HepG2 (cell line): ENCODE data around the gene SGCE. TPM values are rescaled to one million over a fixed set of nuclear protein-coding genes. Genes with fewer than 3 reads are reported as not detected.

ENCODE experiments used
- DR1 ChIP-seq: sonication (generic); formaldehyde crosslinking; IDR thresholded peaks from 2 replicates; pipeline ENCODE4 v1.8.0; 2021; ENCODE audit warnings: mild to moderate bottlenecking, missing genetic modification reagents, inconsistent platforms
- RARG ChIP-seq: sonication (generic); formaldehyde crosslinking; IDR thresholded peaks from 2 replicates; pipeline ENCODE4 v1.4.0; 2020; ENCODE audit warnings: low read depth, mild to moderate bottlenecking, missing genetic modification reagents
- TEAD3 ChIP-seq: optimal IDR thresholded peaks from 2 replicates; pipeline ENCODE3; 2016; ENCODE audit warnings: borderline replicate concordance
- ZFYVE20 ChIP-seq: sonication (generic); formaldehyde crosslinking; IDR thresholded peaks from 2 replicates; pipeline ENCODE4 v1.8.0; 2023; ENCODE audit warnings: low read depth, mild to moderate bottlenecking, moderate library complexity, missing genetic modification reagents, borderline replicate concordance
- ZNF431 ChIP-seq: sonication (generic); formaldehyde crosslinking; IDR thresholded peaks from 2 replicates; pipeline ENCODE4 v1.9.0; 2022; ENCODE audit warnings: missing genetic modification reagents, low read depth, mild to moderate bottlenecking, borderline replicate concordance
- ZNF790 ChIP-seq: sonication (generic); formaldehyde crosslinking; IDR thresholded peaks from 2 replicates; pipeline ENCODE4 v1.8.0; 2022; ENCODE audit warnings: missing genetic modification reagents, mild to moderate bottlenecking, borderline replicate concordance
- polyA plus RNA-seq, 8 experiments: library from polyadenylated mRNA; depleted of rRNA in 3 of 8; stranded (reverse) in 7 of 8; unstranded in 1 of 8; fragments of >200 nt; fragmentation: Illumina TruSeq in 4 of 8; extraction: Trizol in 4 of 8; gene quantifications; 2 replicates each; pipeline versions ENCODE4 v1.2.1 to v1.2.3, GENCODE V29; 2011 to 2016; ENCODE audit warnings: low read depth in 4 of 8, missing spikeins in 1 of 8, mixed read lengths in 1 of 8; ENCODE audit not compliant: insufficient read depth in 1 of 8
- total RNA-seq, 5 experiments: library from RNA; depleted of rRNA; stranded (reverse); fragments of >200 nt; fragmentation: Illumina TruSeq; extraction: Trizol; gene quantifications; 2 replicates each; pipeline ENCODE4 v1.2.3, GENCODE V29; 2016; ENCODE audit warnings: low read depth in 1 of 5
- TF ChIP-seq, protein P1 (sequence below): sonication (generic); formaldehyde crosslinking; IDR thresholded peaks from 2 replicates; pipeline ENCODE4 v1.4.0; 2020; ENCODE audit warnings: missing genetic modification reagents, borderline replicate concordance
- TF ChIP-seq, protein P2 (sequence below): sonication (generic); formaldehyde crosslinking; IDR thresholded peaks from 2 replicates; pipeline ENCODE4 v1.5.0; 2020; ENCODE audit warnings: missing genetic modification reagents, mild to moderate bottlenecking, borderline replicate concordance
- TF ChIP-seq, protein P3 (sequence below): sonication (generic); formaldehyde crosslinking; IDR thresholded peaks from 2 replicates; pipeline ENCODE4 v1.5.0; 2020; ENCODE audit warnings: mild to moderate bottlenecking, missing genetic modification reagents, borderline replicate concordance
- TF ChIP-seq, protein P4 (sequence below): sonication (generic); formaldehyde crosslinking; IDR thresholded peaks from 2 replicates; pipeline ENCODE4 v1.5.1; 2020; ENCODE audit warnings: mild to moderate bottlenecking, moderate library complexity, missing genetic modification reagents
- TF ChIP-seq, protein P5 (sequence below): sonication (generic); formaldehyde crosslinking; IDR thresholded peaks from 2 replicates; pipeline ENCODE4 v1.4.0; 2020; ENCODE audit warnings: mild to moderate bottlenecking, missing genetic modification reagents
- TF ChIP-seq, protein P6 (sequence below): sonication (generic); formaldehyde crosslinking; IDR thresholded peaks from 2 replicates; pipeline ENCODE4 v1.5.0; 2020; ENCODE audit warnings: missing genetic modification reagents

SGCE gene
- total and polyA plus RNA-seq, 2 of the 13 experiments (the other 11 are each of a cell fraction or from before 2014, with no cell fraction given) = 52.3 to 71.1 TPM

DNA sequence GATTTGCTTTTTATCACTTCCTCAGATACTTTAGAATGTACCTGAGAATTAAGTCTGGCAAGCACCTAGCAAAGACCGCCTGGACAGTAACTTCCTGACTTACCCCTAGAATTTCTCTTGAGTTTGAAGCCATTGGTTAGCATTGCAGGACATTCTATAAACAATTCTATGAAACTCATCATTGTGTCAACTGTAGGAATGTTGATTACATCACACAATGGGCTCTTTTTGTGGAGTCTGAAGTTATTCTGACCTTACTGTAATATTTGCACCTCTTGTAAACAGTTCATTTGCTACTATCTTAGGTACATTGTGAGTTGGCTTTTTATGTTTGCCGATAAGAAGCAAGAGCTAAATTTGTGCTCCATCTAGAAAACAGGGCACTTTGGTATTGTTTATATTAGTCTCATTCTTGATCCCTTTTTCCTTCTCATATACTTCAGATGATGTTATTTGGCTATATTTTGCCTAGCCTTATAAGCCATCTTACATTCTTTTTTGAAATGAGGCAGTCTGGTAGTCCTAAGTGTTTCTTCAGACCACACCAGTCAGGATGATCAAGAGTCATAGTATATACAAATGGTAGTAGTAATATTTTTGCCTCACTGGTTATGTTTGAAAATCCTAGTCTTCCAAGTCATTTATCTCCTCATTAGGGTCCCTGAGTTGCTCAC, 94.0 kb downstream of the SGCE start (continued):
- TF ChIP-seq, protein P1, sequence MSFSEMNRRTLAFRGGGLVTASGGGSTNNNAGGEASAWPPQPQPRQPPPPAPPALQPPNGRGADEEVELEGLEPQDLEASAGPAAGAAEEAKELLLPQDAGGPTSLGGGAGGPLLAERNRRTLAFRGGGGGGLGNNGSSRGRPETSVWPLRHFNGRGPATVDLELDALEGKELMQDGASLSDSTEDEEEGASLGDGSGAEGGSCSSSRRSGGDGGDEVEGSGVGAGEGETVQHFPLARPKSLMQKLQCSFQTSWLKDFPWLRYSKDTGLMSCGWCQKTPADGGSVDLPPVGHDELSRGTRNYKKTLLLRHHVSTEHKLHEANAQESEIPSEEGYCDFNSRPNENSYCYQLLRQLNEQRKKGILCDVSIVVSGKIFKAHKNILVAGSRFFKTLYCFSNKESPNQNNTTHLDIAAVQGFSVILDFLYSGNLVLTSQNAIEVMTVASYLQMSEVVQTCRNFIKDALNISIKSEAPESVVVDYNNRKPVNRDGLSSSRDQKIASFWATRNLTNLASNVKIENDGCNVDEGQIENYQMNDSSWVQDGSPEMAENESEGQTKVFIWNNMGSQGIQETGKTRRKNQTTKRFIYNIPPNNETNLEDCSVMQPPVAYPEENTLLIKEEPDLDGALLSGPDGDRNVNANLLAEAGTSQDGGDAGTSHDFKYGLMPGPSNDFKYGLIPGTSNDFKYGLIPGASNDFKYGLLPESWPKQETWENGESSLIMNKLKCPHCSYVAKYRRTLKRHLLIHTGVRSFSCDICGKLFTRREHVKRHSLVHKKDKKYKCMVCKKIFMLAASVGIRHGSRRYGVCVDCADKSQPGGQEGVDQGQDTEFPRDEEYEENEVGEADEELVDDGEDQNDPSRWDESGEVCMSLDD (CRISPR knock-in tag) = no peak
- TF ChIP-seq, protein P2, sequence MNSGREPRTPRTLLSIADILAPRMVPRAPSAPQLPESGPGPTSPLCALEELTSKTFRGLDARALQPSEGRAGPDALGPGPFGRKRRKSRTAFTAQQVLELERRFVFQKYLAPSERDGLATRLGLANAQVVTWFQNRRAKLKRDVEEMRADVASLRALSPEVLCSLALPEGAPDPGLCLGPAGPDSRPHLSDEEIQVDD = no peak
- TF ChIP-seq, protein P3, sequence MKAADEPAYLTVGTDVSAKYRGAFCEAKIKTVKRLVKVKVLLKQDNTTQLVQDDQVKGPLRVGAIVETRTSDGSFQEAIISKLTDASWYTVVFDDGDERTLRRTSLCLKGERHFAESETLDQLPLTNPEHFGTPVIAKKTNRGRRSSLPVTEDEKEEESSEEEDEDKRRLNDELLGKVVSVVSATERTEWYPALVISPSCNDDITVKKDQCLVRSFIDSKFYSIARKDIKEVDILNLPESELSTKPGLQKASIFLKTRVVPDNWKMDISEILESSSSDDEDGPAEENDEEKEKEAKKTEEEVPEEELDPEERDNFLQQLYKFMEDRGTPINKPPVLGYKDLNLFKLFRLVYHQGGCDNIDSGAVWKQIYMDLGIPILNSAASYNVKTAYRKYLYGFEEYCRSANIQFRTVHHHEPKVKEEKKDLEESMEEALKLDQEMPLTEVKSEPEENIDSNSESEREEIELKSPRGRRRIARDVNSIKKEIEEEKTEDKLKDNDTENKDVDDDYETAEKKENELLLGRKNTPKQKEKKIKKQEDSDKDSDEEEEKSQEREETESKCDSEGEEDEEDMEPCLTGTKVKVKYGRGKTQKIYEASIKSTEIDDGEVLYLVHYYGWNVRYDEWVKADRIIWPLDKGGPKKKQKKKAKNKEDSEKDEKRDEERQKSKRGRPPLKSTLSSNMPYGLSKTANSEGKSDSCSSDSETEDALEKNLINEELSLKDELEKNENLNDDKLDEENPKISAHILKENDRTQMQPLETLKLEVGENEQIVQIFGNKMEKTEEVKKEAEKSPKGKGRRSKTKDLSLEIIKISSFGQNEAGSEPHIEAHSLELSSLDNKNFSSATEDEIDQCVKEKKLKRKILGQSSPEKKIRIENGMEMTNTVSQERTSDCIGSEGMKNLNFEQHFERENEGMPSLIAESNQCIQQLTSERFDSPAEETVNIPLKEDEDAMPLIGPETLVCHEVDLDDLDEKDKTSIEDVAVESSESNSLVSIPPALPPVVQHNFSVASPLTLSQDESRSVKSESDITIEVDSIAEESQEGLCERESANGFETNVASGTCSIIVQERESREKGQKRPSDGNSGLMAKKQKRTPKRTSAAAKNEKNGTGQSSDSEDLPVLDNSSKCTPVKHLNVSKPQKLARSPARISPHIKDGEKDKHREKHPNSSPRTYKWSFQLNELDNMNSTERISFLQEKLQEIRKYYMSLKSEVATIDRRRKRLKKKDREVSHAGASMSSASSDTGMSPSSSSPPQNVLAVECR (CRISPR knock-in tag) = no peak
- TF ChIP-seq ZNF790 = no peak
- TF ChIP-seq, protein P4, sequence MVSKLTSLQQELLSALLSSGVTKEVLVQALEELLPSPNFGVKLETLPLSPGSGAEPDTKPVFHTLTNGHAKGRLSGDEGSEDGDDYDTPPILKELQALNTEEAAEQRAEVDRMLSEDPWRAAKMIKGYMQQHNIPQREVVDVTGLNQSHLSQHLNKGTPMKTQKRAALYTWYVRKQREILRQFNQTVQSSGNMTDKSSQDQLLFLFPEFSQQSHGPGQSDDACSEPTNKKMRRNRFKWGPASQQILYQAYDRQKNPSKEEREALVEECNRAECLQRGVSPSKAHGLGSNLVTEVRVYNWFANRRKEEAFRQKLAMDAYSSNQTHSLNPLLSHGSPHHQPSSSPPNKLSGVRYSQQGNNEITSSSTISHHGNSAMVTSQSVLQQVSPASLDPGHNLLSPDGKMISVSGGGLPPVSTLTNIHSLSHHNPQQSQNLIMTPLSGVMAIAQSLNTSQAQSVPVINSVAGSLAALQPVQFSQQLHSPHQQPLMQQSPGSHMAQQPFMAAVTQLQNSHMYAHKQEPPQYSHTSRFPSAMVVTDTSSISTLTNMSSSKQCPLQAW (CRISPR knock-in tag) = no peak
- TF ChIP-seq, protein P5, sequence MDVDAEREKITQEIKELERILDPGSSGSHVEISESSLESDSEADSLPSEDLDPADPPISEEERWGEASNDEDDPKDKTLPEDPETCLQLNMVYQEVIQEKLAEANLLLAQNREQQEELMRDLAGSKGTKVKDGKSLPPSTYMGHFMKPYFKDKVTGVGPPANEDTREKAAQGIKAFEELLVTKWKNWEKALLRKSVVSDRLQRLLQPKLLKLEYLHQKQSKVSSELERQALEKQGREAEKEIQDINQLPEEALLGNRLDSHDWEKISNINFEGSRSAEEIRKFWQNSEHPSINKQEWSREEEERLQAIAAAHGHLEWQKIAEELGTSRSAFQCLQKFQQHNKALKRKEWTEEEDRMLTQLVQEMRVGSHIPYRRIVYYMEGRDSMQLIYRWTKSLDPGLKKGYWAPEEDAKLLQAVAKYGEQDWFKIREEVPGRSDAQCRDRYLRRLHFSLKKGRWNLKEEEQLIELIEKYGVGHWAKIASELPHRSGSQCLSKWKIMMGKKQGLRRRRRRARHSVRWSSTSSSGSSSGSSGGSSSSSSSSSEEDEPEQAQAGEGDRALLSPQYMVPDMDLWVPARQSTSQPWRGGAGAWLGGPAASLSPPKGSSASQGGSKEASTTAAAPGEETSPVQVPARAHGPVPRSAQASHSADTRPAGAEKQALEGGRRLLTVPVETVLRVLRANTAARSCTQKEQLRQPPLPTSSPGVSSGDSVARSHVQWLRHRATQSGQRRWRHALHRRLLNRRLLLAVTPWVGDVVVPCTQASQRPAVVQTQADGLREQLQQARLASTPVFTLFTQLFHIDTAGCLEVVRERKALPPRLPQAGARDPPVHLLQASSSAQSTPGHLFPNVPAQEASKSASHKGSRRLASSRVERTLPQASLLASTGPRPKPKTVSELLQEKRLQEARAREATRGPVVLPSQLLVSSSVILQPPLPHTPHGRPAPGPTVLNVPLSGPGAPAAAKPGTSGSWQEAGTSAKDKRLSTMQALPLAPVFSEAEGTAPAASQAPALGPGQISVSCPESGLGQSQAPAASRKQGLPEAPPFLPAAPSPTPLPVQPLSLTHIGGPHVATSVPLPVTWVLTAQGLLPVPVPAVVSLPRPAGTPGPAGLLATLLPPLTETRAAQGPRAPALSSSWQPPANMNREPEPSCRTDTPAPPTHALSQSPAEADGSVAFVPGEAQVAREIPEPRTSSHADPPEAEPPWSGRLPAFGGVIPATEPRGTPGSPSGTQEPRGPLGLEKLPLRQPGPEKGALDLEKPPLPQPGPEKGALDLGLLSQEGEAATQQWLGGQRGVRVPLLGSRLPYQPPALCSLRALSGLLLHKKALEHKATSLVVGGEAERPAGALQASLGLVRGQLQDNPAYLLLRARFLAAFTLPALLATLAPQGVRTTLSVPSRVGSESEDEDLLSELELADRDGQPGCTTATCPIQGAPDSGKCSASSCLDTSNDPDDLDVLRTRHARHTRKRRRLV (CRISPR knock-in tag) = no peak
- TF ChIP-seq, protein P6, sequence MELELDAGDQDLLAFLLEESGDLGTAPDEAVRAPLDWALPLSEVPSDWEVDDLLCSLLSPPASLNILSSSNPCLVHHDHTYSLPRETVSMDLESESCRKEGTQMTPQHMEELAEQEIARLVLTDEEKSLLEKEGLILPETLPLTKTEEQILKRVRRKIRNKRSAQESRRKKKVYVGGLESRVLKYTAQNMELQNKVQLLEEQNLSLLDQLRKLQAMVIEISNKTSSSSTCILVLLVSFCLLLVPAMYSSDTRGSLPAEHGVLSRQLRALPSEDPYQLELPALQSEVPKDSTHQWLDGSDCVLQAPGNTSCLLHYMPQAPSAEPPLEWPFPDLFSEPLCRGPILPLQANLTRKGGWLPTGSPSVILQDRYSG (CRISPR knock-in tag) = peak; percentile 63; the same call in 1 of the 2 replicates
- no peak for TF ChIP-seq RARG (CRISPR knock-in tag)
- no peak for TF ChIP-seq ZNF431 (CRISPR knock-in tag)
- no peak for TF ChIP-seq DR1 (CRISPR knock-in tag)
- peak; percentile 96 for TF ChIP-seq TEAD3 (CRISPR knock-in tag)
- no peak for TF ChIP-seq ZFYVE20
